Measurements from ENCODE around the gene AHR.
"Not testable (repeated sequence)": the region's sequence is repeated elsewhere in the genome, so short reads cannot be mapped to it uniquely, and the experiment has no call there.

AHR gene

GRCh38 chr7:17342756-17343155 lies 44.3 kb downstream of the AHR start:
- no peak for DNase-seq

DNA sequence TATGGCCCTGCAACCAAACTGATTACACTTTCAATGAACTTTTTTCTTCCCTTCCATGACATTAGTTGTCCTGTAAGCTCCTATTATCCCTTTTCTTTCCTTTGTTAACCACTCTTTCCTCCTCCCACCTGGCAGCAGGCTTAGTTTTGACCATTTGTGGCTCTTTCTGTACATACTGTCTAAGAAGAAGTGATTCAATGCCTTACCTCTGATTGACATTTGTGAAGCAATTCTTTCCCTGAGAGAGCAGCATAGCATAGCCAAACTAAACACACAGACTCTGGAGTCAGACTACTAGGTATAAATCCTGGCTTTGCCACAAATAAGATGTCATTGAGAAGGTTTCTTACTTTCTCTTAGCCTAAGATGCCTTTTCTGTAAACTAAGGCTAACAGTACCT lies 48.9 kb downstream of the AHR start:
- DNase-seq = no peak

- not testable (repeated sequence) for DNase-seq
Measured at GRCh38 chr7:17348932-17349331, 50.5 kb downstream of the AHR start.

GRCh38 chr7:17350321-17350720 lies 51.9 kb downstream of the AHR start:
- DNase-seq = not testable (repeated sequence)

DNA sequence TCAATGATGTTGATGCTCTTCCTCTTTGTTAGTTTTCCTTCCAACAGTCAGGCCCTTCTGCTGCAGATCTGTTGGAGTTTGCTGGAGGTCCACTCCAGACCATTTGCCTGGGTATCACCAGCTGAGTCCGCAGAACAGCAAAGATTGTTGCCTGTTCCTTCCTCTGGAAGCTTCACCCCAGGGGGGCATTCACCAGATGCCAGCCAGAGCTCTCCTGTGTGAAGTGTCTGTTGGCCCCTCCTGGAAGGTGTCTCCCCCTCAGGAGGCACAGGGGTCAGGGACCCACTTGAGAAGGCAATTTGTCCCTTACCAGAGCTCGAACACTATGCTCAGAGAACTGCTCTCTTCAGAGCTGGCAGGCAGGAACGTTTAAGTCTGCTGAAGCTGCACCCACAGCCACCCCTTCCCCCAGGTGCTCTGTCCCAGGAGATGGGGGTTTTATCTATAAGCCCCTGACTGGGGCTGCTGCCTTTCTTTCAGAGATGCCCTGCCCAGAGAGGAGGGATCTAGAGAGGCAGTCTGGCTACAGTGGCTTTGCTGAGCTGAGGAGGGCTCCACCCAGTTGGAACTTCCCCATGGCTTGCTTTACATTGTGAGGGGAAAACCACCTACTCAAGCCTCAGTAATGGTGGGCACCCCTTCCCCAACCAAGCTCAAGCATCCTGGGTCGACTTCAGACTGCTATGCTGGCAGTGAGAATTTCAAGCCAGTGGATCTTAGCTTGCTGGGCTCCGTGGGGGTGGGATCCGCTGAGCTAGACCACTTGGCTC lies 55.4 kb downstream of the AHR start:
- not testable (repeated sequence) for DNase-seq

- DNase-seq = no peak
Measured at GRCh38 chr7:17354473-17354872, 56.0 kb downstream of the AHR start.

DNA sequence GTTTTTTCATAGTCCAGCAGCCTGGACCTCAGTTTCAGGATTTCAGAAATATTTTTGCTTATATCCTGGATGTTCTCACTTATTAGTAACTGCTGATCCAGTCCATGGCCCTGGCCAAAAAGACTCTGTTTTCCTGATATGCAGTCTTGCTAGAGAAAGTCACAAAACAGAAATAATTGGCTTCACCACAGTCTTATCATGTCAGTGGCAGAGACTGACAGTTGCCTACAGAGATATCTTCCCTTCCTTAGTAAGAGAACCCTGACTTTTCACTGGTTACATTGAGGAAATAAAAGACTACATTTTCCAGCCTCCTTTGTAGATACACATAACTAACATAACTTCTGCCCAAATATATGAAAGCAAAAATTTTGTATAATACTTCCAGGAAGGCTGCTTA lies 56.6 kb downstream of the AHR start:
- no peak for DNase-seq

GRCh38 chr7:17357952-17358351 lies 59.5 kb downstream of the AHR start:
- DNase-seq = no peak

DNA sequence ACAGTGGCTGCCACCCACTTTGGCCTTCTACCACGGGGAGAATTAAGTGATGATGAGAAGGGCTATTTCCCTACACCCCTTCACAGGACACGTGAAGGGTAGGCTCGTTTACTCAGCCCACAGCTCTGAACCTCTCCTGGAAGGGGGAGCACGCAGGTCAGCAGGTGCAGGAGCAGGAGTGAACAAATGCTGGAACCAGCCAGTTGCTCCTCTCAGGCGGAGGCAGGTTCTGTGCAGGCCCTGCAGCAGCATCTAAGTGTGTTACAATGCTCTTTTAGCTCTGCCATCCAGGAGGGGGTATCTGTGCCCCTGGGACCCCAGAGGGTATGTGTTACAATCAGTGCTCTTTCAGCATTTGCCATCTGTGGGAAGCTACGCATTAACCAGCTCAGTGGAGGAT lies 61.2 kb downstream of the AHR start:
- no peak for DNase-seq

- no peak for DNase-seq
Measured at GRCh38 chr7:17362439-17363105, 64.1 kb downstream of the AHR start.

DNA sequence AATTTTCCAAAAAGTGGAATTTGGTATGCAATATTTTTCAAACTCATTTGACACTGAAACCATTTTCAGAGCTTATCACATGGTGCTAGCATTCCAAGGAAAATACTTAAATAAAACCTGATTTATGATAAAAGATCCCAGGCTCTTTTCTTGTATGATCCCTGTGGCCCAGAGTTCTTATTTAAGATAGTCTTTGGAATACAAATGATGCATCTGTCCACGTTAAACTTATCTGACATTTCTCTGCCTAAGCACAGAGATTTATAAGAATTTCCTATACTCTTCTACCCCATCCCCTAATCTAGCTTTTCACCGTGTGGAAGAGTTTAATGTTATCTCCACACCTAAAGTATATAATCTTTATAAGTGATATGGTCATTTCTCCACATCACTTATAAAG lies 66.2 kb downstream of the AHR start:
- DNase-seq = no peak

DNA sequence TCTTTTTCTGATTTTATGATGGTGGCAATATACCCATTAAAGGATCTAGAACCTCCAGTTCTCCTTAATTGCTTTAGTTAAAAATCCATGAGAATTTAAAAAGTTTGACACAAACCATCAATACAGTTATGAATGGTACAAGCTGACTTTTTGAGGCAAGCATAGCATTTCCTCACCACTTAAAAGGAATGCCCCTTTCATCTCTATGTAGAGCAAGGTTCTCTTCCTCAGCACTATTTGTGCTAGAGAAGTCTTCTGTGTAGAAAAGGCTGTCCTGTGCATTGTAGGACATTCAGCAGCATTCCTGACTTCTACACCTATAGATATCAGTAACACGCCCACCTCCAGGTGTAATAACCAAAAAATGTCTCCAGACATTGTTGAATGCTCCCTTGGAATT lies 67.3 kb downstream of the AHR start:
- no peak for DNase-seq

DNA sequence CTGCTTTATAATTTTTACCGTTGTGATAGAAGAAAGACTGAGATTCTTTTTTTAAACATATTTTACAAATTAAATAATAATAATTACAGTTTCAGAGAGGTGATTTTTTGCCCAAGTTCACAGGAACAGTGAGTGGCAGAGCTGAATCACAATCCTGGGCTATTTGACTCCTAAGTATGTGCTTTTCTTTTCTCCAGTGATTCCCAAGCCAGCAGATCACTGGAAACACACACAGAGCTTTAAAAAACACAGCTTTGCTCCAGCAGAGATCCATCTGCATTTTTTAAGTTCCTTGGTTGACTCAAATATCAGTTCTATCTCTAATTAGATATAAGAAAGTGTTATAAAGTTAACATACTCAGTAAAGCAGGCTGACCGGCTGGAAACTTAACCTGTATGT lies 69.0 kb downstream of the AHR start:
- no peak for DNase-seq

DNA sequence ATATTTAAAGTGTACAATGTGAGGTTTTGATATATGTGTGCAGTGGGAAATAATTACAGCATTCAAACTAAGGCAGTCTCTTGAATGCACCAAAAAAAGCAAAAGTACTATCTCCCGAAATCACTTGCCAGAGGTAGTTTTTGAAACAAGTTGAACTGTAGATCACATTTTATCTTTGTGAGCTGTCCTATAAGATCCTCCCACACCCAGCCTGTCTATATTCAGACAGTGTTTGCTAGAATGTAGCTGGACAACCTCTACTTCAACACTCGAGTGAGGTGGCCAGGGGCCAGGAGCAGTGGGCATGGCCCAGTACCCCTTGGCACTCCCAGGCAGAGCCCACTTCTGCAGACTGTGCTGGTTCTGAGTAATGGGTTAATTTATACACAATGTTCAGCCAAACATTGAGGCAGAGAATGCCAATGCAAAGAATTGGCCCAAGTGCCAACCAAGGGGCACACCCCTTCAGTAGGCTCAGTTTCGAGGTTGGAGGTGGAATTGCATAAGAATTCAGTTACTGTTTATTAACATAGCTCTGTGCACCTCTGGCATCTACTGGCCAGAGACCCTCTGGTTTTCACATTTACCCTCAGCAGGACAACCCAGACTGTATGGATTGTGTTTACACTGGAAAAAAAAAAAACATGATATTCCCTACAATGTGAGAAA lies 70.5 kb downstream of the AHR start:
- no peak for DNase-seq

DNA sequence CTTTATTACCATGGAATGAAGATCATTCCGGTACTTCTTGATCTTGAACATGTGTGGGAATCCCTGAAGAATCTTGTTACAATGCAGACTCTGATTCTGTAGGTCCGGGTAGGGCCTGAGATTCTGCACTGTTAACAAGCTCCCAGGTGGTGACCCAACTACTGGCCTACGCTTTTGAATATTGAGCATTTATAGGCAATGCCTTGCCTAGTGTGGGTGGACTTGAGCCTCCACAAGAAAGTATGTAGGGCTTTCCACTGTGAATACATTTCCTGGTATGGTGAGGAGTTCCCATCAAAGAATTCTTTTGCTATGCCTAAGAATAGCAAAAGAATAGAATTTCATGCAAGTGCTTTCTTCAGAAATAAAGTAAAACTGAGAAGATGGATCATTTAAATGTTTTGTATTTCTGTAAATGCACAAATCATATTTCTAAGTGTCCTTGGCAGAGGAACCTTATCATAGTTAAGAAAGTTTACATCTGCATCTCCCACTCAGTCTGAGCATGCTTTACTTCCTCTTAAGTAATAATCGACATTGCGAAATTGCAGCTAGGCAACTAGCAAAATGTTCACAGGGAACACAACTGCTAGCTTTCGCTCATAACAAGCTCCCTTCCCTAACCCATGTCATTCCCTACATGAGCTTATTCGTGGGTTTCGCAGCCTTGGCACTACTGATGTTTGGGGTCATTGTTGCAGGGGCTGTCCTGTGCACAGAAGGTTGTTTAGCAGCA lies 71.4 kb downstream of the AHR start:
- no peak for DNase-seq

GRCh38 chr7:17370901-17371585 lies 72.6 kb downstream of the AHR start:
- DNase-seq = no peak

DNA sequence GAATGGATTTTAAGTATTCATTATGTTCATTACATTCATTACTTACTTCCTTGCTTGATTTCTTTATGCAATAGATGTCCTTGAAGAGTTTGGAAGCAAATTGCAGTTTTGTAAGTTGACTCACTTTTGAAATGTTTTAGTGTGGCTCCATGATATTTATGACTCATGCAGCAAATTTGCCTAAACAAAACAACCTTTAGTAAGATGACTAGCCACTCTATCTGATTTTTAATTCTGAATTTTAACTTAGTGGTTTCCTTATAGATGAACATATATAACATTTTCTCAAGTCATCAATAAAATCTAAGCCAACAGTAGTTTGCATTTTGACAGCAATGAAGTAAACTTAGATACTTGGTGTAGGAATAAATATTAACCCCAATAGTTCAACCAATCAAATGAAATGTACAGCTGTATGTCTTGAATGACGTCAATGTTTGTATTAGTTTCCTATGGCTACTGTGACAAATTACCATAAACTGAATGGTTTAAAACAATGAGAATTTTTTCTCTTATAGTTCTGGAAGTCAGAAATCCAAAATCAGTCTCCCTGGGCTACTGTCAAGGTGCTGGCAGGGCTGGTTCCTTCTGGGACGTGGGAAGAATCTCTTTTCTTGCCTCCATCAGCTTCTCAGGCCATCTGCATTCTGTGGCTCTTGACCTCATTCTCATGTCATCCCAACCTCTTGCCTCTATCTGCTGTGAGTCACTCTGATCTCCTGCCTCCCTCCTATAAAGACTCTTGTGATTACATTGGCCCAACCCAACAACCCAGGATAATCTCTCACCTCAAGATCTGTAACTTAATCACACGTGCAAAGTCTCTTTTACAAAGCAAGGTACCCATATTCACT lies 73.4 kb downstream of the AHR start:
- no peak for DNase-seq

DNA sequence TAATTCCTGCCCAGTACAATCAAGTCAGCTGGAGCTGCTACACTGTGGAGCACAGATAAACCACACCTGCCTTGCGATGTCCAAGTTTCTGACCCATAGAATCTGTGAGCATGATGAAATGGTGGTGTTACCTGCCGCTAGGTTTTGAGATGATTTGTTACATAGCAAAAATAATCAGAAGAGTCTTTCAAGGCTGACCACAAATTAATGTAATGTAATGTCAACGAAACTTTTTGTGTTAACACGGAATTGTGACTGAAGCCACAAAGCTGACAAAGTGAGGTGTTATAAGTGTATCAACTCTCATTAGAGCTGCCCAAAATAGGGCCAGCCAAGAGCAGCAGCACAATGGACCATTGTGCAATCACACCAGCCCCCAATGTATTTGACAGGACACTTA lies 75.7 kb downstream of the AHR start:
- no peak for DNase-seq

DNA sequence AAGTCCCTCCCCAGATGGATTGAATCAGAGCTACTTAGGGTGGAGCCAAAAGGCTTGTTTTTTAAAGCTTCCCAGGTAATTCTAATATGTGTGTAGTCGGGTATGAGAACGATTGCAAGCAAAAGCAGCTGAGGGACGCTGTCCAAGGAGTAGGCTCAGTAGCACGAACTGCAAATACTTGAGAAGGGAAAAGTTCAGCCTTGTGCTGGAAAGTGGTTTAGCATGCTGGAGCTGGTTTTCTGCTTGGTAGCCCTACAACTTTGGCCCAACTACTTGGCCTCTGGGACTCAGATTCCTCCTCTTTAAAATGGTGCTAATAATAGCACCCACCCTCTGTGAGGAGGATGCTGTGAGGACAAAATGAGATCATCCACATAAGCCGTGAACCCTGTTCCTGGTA lies 76.2 kb downstream of the AHR start:
- DNase-seq = no peak

DNA sequence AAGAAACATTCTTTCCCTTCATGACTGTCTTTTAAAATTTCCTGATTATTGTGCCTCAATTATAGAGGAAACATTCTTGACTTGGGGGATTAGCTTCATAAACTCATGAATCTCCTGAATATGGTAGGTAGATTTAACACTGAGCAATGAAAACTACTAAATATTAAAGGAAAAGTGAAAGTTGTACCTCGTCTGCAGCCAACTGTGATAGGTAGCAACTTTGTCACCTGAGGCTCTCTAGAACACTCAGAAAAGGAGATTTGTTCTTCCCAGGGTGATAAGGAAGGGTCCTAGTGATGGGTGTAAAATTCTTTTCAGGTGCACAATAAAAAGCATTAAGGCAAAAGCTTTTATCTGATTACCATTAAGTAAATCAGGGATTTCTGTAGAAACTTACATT lies 78.1 kb downstream of the AHR start:
- no peak for DNase-seq

GRCh38 chr7:17380736-17381662 lies 82.5 kb downstream of the AHR start:
- no peak for DNase-seq
